ENCODE results near the gene TMEM97.

TMEM97 gene

GRCh38 chr17:28325211-28325610 lies 6.2 kb downstream of the TMEM97 start:
- H3K4me3 ChIP-seq (ENCODE audit: low read length) = no peak overlapping the region
- no peak for DNase-seq (ENCODE audit: low read depth)
- TF ChIP-seq CTCF (conservative IDR thresholded peaks at IDR 0.05; ENCODE audit: low read length) = no peak

GRCh38 chr17:28326114-28326513 lies 7.1 kb downstream of the TMEM97 start:
- DNase-seq (ENCODE audit: low read depth) = no peak
- H3K4me3 ChIP-seq (ENCODE audit: low read length) = no peak overlapping the region
- no peak for TF ChIP-seq CTCF (conservative IDR thresholded peaks at IDR 0.05; ENCODE audit: low read length)

GRCh38 chr17:28327031-28327607 lies 8.1 kb downstream of the TMEM97 start:
- no peak for DNase-seq (ENCODE audit: low read depth)

GRCh38 chr17:28327709-28328108 lies 8.7 kb downstream of the TMEM97 start:
- H3K4me3 ChIP-seq (ENCODE audit: low read length) = no peak overlapping the region
- TF ChIP-seq CTCF (conservative IDR thresholded peaks at IDR 0.05; ENCODE audit: low read length) = peak; percentile 32
- no peak for DNase-seq (ENCODE audit: low read depth)

More at GRCh38 chr17:28327031-28327607, 8.1 kb downstream of the TMEM97 start:
- no peak for TF ChIP-seq CTCF (conservative IDR thresholded peaks at IDR 0.05; ENCODE audit: low read length)
- H3K4me3 ChIP-seq (ENCODE audit: low read length) = no peak overlapping the region

GRCh38 chr17:28328325-28328724 lies 9.3 kb downstream of the TMEM97 start:
- DNase-seq (ENCODE audit: low read depth) = no peak
- TF ChIP-seq CTCF (conservative IDR thresholded peaks at IDR 0.05; ENCODE audit: low read length) = no peak

GRCh38 chr17:28330671-28331070 lies 11.7 kb downstream of the TMEM97 start:
- no peak for DNase-seq (ENCODE audit: low read depth)
- TF ChIP-seq CTCF (conservative IDR thresholded peaks at IDR 0.05; ENCODE audit: low read length) = no peak
- H3K4me3 ChIP-seq (ENCODE audit: low read length) = no peak overlapping the region

More at GRCh38 chr17:28328325-28328724, 9.3 kb downstream of the TMEM97 start:
- no peak overlapping the region for H3K4me3 ChIP-seq (ENCODE audit: low read length)

GRCh38 chr17:28331891-28332420 lies 13.0 kb downstream of the TMEM97 start:
- H3K4me3 ChIP-seq (ENCODE audit: low read length) = no peak overlapping the region
- DNase-seq (ENCODE audit: low read depth) = no peak
- TF ChIP-seq CTCF (conservative IDR thresholded peaks at IDR 0.05; ENCODE audit: low read length) = no peak
